SK-N-SH (cell line): ENCODE measurements around the gene MRM2.

ENCODE experiments used
- EP300 ChIP-seq, 2 experiments: IDR thresholded peaks; 2 replicates each; pipeline versions ENCODE4 v1.4.0 to v1.6.1; 2012; ENCODE audit warnings: borderline replicate concordance in 1 of 2, low read depth in 1 of 2, low read length in 1 of 2
- EZH2phosphoT487 ChIP-seq: fragments of 200-600 bp; sonication (generic); IDR thresholded peaks from 2 replicates; pipeline ENCODE4 v1.6.1; 2017; ENCODE audit warnings: low read depth, mixed run types, mild to moderate bottlenecking, antibody characterized with exemption, moderate library complexity, borderline replicate concordance
- GATA2 ChIP-seq: sonication (generic); formaldehyde crosslinking; IDR thresholded peaks from 2 replicates; pipeline ENCODE4 v1.5.0; 2020; ENCODE audit warnings: mild to moderate bottlenecking, missing genetic modification reagents
- JUND ChIP-seq: IDR thresholded peaks from 2 replicates; pipeline ENCODE4 v1.4.0; 2012
- MEF2A ChIP-seq: IDR thresholded peaks from 2 replicates; pipeline ENCODE4 v1.4.0; 2012; ENCODE audit warnings: low read depth, borderline replicate concordance
- MXI1 ChIP-seq: IDR thresholded peaks from 2 replicates; pipeline ENCODE4 v1.6.1; 2012; ENCODE audit warnings: mild to moderate bottlenecking, low read depth, low read length, improper control_type of control experiment
- NFIC ChIP-seq: IDR thresholded peaks from 2 replicates; pipeline ENCODE4 v1.4.0; 2012; ENCODE audit warnings: borderline replicate concordance
- POLR2AphosphoS5 ChIP-seq: IDR thresholded peaks from 2 replicates; pipeline ENCODE4 v1.6.1; 2012; ENCODE audit warnings: low read depth, low read length
- RAD21 ChIP-seq: IDR thresholded peaks from 2 replicates; pipeline ENCODE4 v1.6.1; 2012; ENCODE audit warnings: mild to moderate bottlenecking, low read length
- TF ChIP-seq, protein P1 (sequence below): fragments of 200-600 bp; sonication (generic); IDR thresholded peaks from 2 replicates; pipeline ENCODE4 v1.6.1; 2017; ENCODE audit warnings: antibody characterized with exemption, mild to moderate bottlenecking, moderate library complexity
- TF ChIP-seq, protein P2 (sequence below): fragments of 150-350 bp; IDR thresholded peaks from 2 replicates; pipeline ENCODE4 v1.6.1; 2017; ENCODE audit warnings: antibody characterized with exemption, low read length, low read depth, borderline replicate concordance

DNA sequence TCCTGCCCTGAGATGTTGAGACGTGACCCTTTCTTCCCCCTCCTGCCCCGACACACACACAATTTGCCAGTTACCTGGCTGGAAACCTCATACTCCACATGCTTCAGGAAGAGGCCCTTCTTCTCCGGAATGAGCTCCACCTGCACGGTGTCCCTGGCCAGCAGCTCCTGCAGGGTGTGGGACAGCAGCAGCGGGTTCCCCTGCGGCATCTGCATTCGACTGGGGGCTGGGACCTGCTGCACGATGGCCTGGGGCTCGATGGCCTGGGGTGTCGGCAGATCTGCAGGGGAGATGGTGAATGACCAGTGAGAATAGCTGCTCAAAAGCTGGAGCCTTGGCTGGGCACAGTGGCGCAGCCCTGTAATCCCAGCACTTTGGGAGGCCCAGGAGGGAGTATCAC is 36.0 kb upstream of the MRM2 start:
- no peak for TF ChIP-seq RAD21
- TF ChIP-seq NFIC: no peak
- TF ChIP-seq, protein P1, sequence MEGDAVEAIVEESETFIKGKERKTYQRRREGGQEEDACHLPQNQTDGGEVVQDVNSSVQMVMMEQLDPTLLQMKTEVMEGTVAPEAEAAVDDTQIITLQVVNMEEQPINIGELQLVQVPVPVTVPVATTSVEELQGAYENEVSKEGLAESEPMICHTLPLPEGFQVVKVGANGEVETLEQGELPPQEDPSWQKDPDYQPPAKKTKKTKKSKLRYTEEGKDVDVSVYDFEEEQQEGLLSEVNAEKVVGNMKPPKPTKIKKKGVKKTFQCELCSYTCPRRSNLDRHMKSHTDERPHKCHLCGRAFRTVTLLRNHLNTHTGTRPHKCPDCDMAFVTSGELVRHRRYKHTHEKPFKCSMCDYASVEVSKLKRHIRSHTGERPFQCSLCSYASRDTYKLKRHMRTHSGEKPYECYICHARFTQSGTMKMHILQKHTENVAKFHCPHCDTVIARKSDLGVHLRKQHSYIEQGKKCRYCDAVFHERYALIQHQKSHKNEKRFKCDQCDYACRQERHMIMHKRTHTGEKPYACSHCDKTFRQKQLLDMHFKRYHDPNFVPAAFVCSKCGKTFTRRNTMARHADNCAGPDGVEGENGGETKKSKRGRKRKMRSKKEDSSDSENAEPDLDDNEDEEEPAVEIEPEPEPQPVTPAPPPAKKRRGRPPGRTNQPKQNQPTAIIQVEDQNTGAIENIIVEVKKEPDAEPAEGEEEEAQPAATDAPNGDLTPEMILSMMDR: no peak
- TF ChIP-seq GATA2 (CRISPR knock-in tag): no peak
- no peak for TF ChIP-seq MXI1
- TF ChIP-seq, protein P2, sequence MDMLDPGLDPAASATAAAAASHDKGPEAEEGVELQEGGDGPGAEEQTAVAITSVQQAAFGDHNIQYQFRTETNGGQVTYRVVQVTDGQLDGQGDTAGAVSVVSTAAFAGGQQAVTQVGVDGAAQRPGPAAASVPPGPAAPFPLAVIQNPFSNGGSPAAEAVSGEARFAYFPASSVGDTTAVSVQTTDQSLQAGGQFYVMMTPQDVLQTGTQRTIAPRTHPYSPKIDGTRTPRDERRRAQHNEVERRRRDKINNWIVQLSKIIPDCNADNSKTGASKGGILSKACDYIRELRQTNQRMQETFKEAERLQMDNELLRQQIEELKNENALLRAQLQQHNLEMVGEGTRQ: no peak
- no peak for TF ChIP-seq MEF2A
- no peak for TF ChIP-seq EZH2phosphoT487
- TF ChIP-seq EP300 (IDR thresholded peaks at IDR 0.05; ENCODE audit: borderline replicate concordance in 1 of 2, low read depth in 1 of 2, low read length in 1 of 2): no peak
- no peak for TF ChIP-seq JUND
- TF ChIP-seq POLR2AphosphoS5: no peak
